HEK293T (cell line): ENCODE results near the gene MYH14.
A peak's percentile ranks its signal among the peaks of the same experiment; 100 is the strongest.

Experiments used
- CTCF ChIA-PET: fragments of 350-600 bp; formaldehyde crosslinking; extraction: SDS; loops from one replicate; lab custom pipeline; 2021; ENCODE audit warnings: antibody characterized with exemption, inconsistent platforms; lab: Yijun Ruan, JAX
- POLR2A ChIA-PET: fragments of 350-600 bp; formaldehyde crosslinking; extraction: SDS; loops from one replicate; lab custom pipeline; 2020; ENCODE audit warnings: antibody characterized with exemption, inconsistent platforms; lab: Yijun Ruan, JAX
- DNase-seq: peaks from one replicate; pipeline ENCODE4 v3.0.0; 2012; ENCODE audit warnings: mixed read lengths; ENCODE audit errors: extremely low spot score
- ARNT ChIP-seq: fragments of 450-650 bp; IDR thresholded peaks from 2 replicates; pipeline ENCODE4 v1.6.1; 2017; ENCODE audit warnings: mild to moderate bottlenecking
- BHLHE40 ChIP-seq: fragments of 450-650 bp; IDR thresholded peaks from 2 replicates; pipeline ENCODE4 v1.6.1; 2016; ENCODE audit warnings: mild to moderate bottlenecking, moderate library complexity, borderline replicate concordance
- CTBP1 ChIP-seq: fragments of 450-650 bp; IDR thresholded peaks from 2 replicates; pipeline ENCODE4 v1.6.1; 2016; ENCODE audit warnings: borderline replicate concordance
- ELF4 ChIP-seq: fragments of 450-650 bp; IDR thresholded peaks from 2 replicates; pipeline ENCODE4 v1.6.1; 2017; ENCODE audit warnings: antibody characterized with exemption
- FOXA1 ChIP-seq: fragments of 450-650 bp; IDR thresholded peaks from 2 replicates; pipeline ENCODE4 v1.6.1; 2016; ENCODE audit warnings: mild to moderate bottlenecking
- FOXK2 ChIP-seq: fragments of 450-650 bp; IDR thresholded peaks from 2 replicates; pipeline ENCODE4 v1.6.1; 2016; ENCODE audit warnings: mild to moderate bottlenecking
- FOXM1 ChIP-seq: fragments of 450-650 bp; IDR thresholded peaks from 2 replicates; pipeline ENCODE4 v1.6.1; 2017; ENCODE audit warnings: mild to moderate bottlenecking, borderline replicate concordance
- HDGF ChIP-seq: fragments of 450-650 bp; IDR thresholded peaks from 2 replicates; pipeline ENCODE4 v1.6.1; 2017; ENCODE audit warnings: antibody characterized with exemption, borderline replicate concordance
- L3MBTL2 ChIP-seq: fragments of 450-650 bp; conservative IDR thresholded peaks from 2 replicates; pipeline ENCODE4 v1.6.1; 2016; ENCODE audit warnings: mild to moderate bottlenecking
- LEF1 ChIP-seq: fragments of 450-650 bp; IDR thresholded peaks from 2 replicates; pipeline ENCODE4 v1.6.1; 2017; ENCODE audit warnings: mild to moderate bottlenecking, borderline replicate concordance
- NFRKB ChIP-seq: fragments of 450-650 bp; IDR thresholded peaks from 2 replicates; pipeline ENCODE4 v1.6.1; 2016; ENCODE audit warnings: mild to moderate bottlenecking, moderate library complexity
- SP1 ChIP-seq: fragments of 450-650 bp; IDR thresholded peaks from 2 replicates; pipeline ENCODE4 v1.6.1; 2017
- SUZ12 ChIP-seq: fragments of 450-650 bp; IDR thresholded peaks from 2 replicates; pipeline ENCODE4 v1.6.1; 2016; ENCODE audit warnings: mild to moderate bottlenecking
- TARDBP ChIP-seq: fragments of 450-650 bp; IDR thresholded peaks from 2 replicates; pipeline ENCODE4 v1.6.1; 2016
- ZNF384 ChIP-seq: fragments of 450-650 bp; IDR thresholded peaks from 2 replicates; pipeline ENCODE4 v1.6.1; 2016
- TF ChIP-seq, protein P1 (sequence below): fragments of 450-650 bp; IDR thresholded peaks from 2 replicates; pipeline ENCODE4 v1.6.1; 2016

The MYH14 gene

DNA sequence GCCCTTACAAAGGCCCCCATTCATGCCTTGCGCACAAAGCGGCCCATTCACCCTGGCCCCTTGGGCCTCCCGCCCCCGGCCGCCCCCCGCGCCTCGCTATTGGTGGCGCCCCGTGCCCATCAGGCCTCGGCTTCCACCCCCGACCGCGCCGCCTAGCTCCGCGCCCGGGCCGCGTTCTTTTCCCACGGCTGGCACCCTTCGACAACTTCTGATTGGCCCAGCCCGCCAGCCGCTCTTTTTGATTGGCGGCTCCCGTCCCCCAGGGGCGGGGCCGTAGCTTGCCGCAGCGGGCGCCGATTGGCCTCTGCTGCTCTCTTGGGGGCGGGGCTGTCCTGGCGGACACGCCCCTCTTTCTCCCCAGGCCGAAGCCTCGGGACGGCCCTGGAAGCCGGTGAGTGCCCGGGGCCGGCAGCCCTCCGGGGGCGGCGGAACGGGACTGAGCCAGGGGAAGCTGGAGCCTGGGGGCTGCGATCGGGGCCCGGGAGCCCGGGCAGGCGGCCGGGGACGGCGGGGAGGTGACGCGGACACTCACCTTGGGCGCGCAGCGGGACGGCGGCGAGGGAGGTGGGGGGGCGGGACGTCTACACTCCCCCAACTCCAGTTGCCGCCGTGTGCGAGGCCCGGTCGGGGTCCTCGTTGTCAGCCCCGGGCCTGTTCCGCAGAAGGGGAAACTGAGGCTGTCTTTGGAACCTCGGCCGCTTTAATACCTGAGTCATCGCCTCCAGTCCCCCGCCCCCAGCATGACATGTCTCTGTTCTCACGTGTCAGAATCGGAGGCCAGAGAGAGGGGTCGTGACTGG is at the start of gene MYH14:
MYH14 (plus strand) TSS at position 342 of the 800 bp plus-strand sequence. CDS start 6,744 bp downstream, outside the sequence.
- DNase-seq, result peak; percentile 99
- POLR2A ChIA-PET, result interaction anchor here (0.6 to 0.7 kb wide), 2 partner anchors 12 to 56 kb away, joined by 3 read pairs; no protein-coding TSS in a partner anchor

GRCh38 chr19:50154529-50154928 is 48.9 kb upstream of the MYH14 start:
- no peak for DNase-seq
- POLR2A ChIA-PET, result no interaction called here
- no peak for TF ChIP-seq SUZ12
- no peak for TF ChIP-seq L3MBTL2
- no peak for TF ChIP-seq HDGF
- TF ChIP-seq FOXA1, result no peak
- no peak for TF ChIP-seq CTBP1
- TF ChIP-seq NFRKB, result no peak
- no peak for TF ChIP-seq TARDBP
- no peak for TF ChIP-seq SP1
- TF ChIP-seq ARNT, result no peak
- no peak for TF ChIP-seq BHLHE40
- no peak for TF ChIP-seq FOXM1
- no peak for TF ChIP-seq ELF4
- TF ChIP-seq FOXK2, result no peak
- TF ChIP-seq ZNF384, result no peak
- CTCF ChIA-PET, result no interaction called here

More for the DNA sequence above, at the start of gene MYH14:
- TF ChIP-seq L3MBTL2, result peak; percentile 43; the same call in 1 of the 2 replicates
- TF ChIP-seq SP1, result peak; percentile 63; the same call in 1 of the 2 replicates
- no peak for TF ChIP-seq CTBP1
- no peak for TF ChIP-seq NFRKB
- TF ChIP-seq, protein P1, sequence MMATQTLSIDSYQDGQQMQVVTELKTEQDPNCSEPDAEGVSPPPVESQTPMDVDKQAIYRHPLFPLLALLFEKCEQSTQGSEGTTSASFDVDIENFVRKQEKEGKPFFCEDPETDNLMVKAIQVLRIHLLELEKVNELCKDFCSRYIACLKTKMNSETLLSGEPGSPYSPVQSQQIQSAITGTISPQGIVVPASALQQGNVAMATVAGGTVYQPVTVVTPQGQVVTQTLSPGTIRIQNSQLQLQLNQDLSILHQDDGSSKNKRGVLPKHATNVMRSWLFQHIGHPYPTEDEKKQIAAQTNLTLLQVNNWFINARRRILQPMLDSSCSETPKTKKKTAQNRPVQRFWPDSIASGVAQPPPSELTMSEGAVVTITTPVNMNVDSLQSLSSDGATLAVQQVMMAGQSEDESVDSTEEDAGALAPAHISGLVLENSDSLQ, result peak; percentile 99
- no peak for TF ChIP-seq HDGF
- TF ChIP-seq BHLHE40, result no peak
- CTCF ChIA-PET, result no interaction called here

- POLR2A ChIA-PET, result no interaction called here
- peak; percentile 36 for DNase-seq
- TF ChIP-seq ELF4, result no peak
- CTCF ChIA-PET, result interaction anchor here (0.6 kb wide), 1 partner anchor 61 kb away, joined by 6 read pairs; no protein-coding TSS in a partner anchor
These were observed 47.8 kb upstream of the MYH14 start for GRCh38 chr19:50155520-50156109.

GRCh38 chr19:50158577-50158976 is 44.8 kb upstream of the MYH14 start:
- ChIA-PET CTCF (no interaction called here), POLR2A (no interaction called here)
- TF ChIP-seq CTBP1 (no peak), NFRKB (no peak), BHLHE40 (no peak), SP1 (no peak), FOXA1 (no peak), ARNT (no peak), L3MBTL2 (no peak), FOXK2 (no peak), ELF4 (no peak), SUZ12 (no peak), TARDBP (no peak), HDGF (no peak), FOXM1 (no peak), LEF1 (no peak), ZNF384 (no peak)
- TF ChIP-seq, protein P1, result no peak
- no peak for DNase-seq

- TF ChIP-seq HDGF, result no peak
- TF ChIP-seq SP1, result no peak
- no peak for TF ChIP-seq ZNF384
- TF ChIP-seq ARNT, result no peak
- no peak for TF ChIP-seq CTBP1
- TF ChIP-seq L3MBTL2, result no peak
- TF ChIP-seq, protein P1, result no peak
- no peak for TF ChIP-seq FOXM1
- no peak for TF ChIP-seq NFRKB
- no peak for TF ChIP-seq TARDBP
- no peak for TF ChIP-seq FOXK2
- no peak for TF ChIP-seq BHLHE40
- no peak for TF ChIP-seq ELF4
- TF ChIP-seq LEF1, result no peak
- TF ChIP-seq SUZ12, result no peak
- TF ChIP-seq FOXA1, result no peak
- ChIA-PET POLR2A (no interaction called here), CTCF (no interaction called here)
- DNase-seq, result no peak
These were observed 44.3 kb upstream of the MYH14 start for GRCh38 chr19:50159078-50159477.

- no peak for TF ChIP-seq FOXA1
- TF ChIP-seq FOXM1, result no peak
- DNase-seq, result no peak
- ChIA-PET POLR2A (no interaction called here), CTCF (no interaction called here)
These were observed 40.4 kb upstream of the MYH14 start, which contains the start of gene IZUMO2 for GRCh38 chr19:50162988-50163387. Gene IZUMO2, minus strand, starts transcription at chr19:50163281. Its CDS starts 87 bp downstream, at chr19:50163194.
